HG02623 (cell line): ENCODE results near the gene PRUNE2.

Experiments
- ATAC-seq: cut with Tn5 transposase; IDR thresholded peaks from one replicate; pipeline ENCODE4 v1.9.1; 2021; ENCODE audit warnings: moderate library complexity; ENCODE audit not compliant: unreplicated experiment

Gene PRUNE2

GRCh38 chr9:76630916-76631315 lies 275.0 kb downstream of the PRUNE2 start:
- no peak for ATAC-seq

GRCh38 chr9:76629205-76629990 lies 276.5 kb downstream of the PRUNE2 start:
- ATAC-seq, result no peak

GRCh38 chr9:76628155-76628554 lies 277.8 kb downstream of the PRUNE2 start:
- no peak for ATAC-seq

GRCh38 chr9:76626980-76627379 lies 278.9 kb downstream of the PRUNE2 start:
- ATAC-seq, result no peak

GRCh38 chr9:76626141-76626540 lies 279.8 kb downstream of the PRUNE2 start:
- no peak for ATAC-seq

- ATAC-seq, result peak; percentile 94
Observed at GRCh38 chr9:76624391-76625048, 281.4 kb downstream of the PRUNE2 start.

GRCh38 chr9:76620996-76621395 lies 284.9 kb downstream of the PRUNE2 start:
- ATAC-seq, result no peak

- no peak for ATAC-seq
Observed at GRCh38 chr9:76620581-76620980, 285.3 kb downstream of the PRUNE2 start.

GRCh38 chr9:76619640-76620039 lies 286.3 kb downstream of the PRUNE2 start:
- no peak for ATAC-seq

- no peak for ATAC-seq
Observed at GRCh38 chr9:76619197-76619596, 286.7 kb downstream of the PRUNE2 start.

GRCh38 chr9:76618762-76619161 lies 287.2 kb downstream of the PRUNE2 start:
- ATAC-seq, result no peak

- ATAC-seq, result no peak
Observed at GRCh38 chr9:76617497-76618175, 288.3 kb downstream of the PRUNE2 start.

GRCh38 chr9:76616780-76617179 lies 289.1 kb downstream of the PRUNE2 start:
- no peak for ATAC-seq

GRCh38 chr9:76615177-76615603 lies 290.7 kb downstream of the PRUNE2 start:
- ATAC-seq, result no peak

- ATAC-seq, result no peak
Observed at GRCh38 chr9:76613974-76614373, 291.9 kb downstream of the PRUNE2 start.

- no peak for ATAC-seq
Observed at GRCh38 chr9:76613150-76613781, 292.6 kb downstream of the PRUNE2 start.

GRCh38 chr9:76610011-76610352 lies 295.9 kb downstream of the PRUNE2 start:
- no peak for ATAC-seq

- no peak for ATAC-seq
Observed at GRCh38 chr9:76609285-76610010, 296.5 kb downstream of the PRUNE2 start.

- ATAC-seq, result no peak
Observed at GRCh38 chr9:76608575-76609273, 297.2 kb downstream of the PRUNE2 start.

GRCh38 chr9:76607730-76608436 lies 298.0 kb downstream of the PRUNE2 start:
- no peak for ATAC-seq
